Cerebellar nuclear complex (tissue), 1 donor: ENCODE measurements around the gene MNX1.

Source experiments
- DNase-seq, 2 experiments: peaks; one replicate each; lab custom pipeline; 2025; lab: John Stamatoyannopoulos, UW

Gene MNX1

GRCh38 chr7:157032644-157033482 lies 22.4 kb upstream of the MNX1 start:
- DNase-seq, result no peak

- DNase-seq, result no peak
Observed at GRCh38 chr7:157032128-157032527, 21.7 kb upstream of the MNX1 start.

DNA sequence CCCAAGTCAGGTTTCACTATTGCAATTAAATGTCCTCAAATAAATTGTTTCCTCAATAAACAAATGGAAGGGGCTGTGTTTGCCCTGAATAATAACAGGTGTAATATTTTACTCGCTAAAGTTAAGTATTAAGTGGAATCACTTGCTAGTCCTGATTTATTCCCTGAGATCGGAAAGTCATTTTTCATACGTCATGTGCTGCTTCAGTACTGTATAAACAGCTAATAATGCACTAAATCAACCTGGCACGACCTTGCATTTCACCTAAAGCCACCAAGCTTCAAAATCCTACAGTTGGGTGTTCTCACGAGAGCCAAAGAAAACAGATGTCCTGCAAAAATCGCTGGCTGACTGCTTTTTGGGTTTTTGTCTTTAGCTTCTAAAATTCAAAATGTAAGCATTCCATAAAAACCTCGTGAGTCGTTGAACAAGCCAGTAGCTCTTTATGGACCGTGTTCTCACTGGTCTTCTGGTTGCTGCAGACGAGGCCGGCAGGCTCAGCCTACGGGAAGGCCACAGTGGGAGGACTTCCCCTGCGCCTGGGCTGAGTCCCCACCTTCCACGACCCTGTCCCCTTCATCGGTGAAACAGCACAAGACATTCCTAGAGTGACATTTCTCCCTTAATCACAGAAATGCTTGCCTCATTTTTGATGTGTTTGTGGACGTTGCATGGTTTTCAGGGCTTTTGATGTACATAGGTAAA lies 17.9 kb upstream of the MNX1 start:
- no peak for DNase-seq

GRCh38 chr7:157027568-157028198 lies 17.2 kb upstream of the MNX1 start:
- no peak for DNase-seq

GRCh38 chr7:157024716-157025115 lies 14.3 kb upstream of the MNX1 start:
- DNase-seq, result no peak

DNA sequence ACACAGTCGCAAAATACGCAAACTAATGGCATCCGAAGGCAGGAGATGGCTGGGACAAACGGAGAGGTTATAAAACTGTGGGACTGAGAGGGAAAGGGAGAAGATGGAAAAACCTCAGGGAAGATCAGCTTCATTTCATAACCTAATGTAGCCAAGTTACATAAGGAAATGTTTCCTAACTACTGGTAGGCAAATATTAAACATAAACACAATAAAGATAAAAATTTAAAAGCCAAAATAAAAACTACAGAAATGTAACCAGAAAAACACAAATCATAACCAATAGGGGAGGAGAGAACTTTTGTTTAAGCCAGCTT lies 13.1 kb upstream of the MNX1 start:
- no peak for DNase-seq

DNA sequence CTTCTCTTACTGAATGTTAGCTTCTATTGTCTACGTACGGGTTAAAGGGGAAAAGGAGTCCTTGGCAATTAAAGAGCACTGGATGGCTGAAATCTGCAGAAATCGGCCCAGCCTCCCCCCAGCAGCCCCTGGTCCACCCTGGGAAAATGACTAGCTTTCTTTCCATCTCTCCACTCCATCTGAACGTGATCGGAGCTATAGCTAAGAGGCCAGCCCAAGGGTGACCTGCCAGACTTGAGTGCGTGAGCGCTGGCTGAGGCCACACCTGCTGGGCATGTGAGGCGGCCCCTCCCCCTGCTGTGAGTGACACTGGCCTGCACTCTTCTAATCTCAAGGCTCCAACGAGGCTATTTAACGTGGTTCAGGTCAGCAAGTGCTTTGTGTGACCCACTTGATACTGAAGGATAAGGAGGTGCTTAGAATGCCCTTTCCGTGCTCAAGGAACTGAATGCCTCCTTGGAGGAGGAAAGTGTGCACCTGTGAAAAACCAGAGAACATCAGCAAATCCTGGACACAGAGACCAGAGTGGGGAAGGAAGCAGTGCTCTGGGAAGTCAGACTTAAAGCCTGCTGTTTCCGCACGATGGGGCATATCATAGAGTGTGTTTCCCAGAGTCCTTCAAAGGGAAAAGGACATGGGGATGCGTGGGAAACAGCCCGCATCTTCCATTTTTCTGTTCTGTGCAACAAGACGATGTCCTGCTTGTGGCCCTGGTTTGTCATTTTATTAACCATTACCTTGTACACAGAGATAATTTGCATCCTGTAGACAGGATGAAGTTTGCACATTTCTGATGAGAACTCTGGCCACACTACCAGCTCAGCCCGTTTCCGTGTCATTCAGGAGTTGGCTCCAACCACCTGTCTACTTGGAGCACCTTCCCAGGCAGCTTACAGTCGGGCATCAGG lies 12.5 kb upstream of the MNX1 start:
- DNase-seq, result no peak

DNA sequence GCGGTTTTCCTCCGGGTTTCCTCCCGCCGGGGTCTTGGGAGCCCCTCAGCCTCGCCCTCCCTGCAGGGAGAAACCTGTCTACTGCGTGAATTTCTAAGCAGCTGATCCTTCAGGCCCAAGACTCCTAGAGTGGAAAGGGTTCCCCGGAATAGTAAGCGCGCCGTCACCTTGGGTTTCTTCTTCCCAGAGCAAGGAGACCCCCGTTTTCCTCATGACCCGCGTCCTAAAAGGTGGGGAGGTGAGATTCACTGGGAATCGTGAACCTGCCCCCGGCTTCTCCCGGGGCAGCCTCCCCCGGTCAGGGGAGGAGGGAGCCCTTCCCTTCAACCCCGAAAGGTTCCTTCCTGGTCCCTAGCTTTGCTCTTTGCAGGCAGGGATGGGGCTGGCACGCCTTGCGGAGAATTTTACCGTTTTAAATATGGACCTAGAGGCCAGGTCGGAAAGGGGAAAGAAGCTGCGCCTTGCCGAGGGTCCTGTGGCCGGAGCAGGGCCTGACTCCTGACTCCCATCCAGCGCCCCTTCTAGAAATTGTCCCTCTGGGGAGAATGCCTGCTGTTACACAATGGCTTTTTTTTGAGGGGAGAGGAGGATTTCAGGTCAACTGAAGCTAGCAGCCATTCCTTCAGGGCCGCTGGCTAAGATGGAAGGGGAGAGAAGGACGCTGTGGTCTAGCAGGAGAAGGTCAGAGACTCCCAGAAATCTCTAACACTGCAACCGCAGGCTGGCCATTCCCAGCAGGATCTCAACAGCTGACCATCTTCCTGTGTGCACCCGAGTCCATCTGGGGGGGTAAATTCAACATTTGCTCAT lies 11.6 kb upstream of the MNX1 start:
- no peak for DNase-seq

GRCh38 chr7:157021071-157021870 lies 10.8 kb upstream of the MNX1 start:
- DNase-seq, result no peak

DNA sequence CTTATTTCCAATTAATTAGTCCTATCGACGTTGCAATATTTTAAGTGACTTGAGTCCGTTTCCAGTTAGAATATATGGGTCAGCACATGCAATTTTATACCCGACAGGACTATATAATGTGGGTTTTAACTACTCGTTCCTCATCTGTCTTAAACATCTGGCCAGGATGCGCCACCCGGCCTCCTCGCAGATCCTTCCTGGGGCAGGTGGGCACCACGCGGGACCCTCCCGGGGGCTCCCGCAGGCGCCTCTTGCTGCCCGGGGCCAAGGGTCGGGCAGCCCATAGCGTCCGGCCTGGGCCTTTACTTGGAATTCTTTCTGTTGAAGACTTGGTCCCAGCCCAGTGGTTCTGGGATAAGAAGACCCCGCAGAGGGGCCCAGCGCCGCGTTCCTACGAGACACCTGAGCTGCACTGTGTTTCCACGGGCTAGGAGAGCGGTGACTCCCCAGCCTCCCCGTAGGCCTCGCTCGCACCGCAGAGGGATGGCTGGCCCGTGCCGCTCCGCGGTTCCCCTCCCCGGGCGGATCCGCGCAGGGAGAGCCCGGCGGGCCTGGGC lies 10.1 kb upstream of the MNX1 start:
- DNase-seq, result no peak

DNA sequence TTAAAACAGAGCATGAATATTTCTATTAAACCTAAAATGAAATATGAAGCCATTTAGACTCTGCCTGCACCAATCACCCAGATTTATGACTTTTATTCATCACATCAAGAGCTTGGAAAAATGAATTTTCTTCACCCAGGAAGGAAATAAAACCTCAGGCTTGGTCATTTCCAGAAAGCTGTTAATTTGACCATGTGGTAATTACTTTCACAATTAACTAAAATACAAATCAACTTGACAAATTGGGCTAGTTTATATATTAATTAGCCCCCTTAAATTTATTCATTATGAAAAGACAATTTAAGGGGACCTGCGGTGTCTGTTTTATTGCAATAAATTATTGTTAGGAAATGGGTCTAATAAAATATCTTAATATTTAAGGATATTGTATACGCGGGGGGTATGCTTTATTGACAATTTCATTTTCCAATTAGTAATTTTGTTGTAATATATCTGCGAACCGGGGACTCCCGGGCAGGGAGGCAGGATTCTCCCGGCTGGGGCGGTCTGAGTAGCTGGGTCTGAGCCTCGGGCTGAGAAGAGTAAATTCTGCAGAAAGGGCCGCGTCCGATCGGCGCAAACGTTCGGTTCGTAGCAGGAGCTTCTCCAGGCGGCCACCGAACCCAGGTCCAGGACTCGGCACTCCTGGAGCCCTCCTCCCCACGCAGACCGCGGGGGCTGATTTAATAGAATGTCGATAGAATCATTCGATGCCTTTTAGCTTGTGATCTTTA lies 9.4 kb upstream of the MNX1 start:
- DNase-seq, result no peak

DNA sequence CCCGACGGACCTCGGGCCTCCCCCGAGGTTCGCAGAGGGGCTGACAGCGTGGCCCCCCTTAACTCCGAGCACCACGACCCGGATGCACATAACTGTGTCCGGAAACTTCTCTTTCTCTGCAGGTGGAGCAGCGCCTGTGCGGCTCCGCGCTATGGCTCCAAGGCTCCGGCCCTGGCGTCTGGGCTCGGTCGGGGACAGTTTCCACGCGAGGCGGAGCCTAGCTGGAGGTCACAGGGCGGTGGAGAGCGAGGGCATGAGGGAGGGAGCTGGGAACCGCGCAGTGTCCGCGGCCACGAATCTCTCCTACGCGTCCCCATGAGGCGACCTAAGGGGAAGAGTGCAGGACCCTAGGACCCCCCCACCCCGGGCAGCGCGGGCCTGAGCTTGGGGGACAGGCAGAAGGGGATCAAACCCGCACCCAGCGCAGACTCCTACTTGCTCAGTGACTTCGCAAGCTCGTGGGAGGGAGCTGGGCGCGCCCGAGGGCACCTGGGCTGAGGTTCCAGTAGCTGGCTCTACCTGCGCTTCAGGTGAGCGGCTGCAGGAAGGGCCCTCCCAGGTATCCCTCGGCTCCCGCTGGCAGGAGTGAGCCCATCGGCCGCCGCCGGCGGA lies 8.6 kb upstream of the MNX1 start:
- DNase-seq, result no peak

DNA sequence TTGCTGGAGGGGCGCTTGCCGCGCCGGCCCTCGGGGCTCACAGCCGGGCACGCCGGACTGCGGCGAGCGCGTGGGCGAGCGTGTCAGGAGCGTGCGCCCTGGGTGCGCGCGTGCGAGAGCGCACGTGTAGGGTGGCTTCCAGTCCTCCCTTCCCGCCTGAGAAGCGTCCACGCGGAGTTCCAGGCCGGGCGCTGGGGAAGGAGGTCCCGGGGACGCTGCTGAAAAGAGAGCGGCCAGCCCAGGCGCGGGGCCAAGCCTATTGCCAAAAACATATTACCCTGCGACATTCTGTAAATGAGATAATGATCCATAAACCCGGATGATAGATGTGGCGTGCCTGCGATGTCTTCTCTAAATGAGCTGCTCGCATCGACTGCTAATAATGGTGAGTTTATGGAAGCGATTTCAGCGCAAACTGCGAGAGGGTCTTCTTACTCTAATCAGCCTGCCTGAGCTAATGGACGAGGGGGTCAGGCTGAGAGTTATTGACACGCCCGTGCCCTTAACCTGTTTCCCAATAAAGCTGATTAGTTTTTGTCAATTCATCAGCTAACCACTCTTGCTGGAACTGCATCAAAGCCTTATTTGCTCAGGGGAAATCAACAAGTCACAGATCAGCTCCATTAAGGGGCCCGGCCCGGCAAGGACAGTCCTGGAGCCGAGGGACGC lies 8.0 kb upstream of the MNX1 start:
- no peak for DNase-seq

DNA sequence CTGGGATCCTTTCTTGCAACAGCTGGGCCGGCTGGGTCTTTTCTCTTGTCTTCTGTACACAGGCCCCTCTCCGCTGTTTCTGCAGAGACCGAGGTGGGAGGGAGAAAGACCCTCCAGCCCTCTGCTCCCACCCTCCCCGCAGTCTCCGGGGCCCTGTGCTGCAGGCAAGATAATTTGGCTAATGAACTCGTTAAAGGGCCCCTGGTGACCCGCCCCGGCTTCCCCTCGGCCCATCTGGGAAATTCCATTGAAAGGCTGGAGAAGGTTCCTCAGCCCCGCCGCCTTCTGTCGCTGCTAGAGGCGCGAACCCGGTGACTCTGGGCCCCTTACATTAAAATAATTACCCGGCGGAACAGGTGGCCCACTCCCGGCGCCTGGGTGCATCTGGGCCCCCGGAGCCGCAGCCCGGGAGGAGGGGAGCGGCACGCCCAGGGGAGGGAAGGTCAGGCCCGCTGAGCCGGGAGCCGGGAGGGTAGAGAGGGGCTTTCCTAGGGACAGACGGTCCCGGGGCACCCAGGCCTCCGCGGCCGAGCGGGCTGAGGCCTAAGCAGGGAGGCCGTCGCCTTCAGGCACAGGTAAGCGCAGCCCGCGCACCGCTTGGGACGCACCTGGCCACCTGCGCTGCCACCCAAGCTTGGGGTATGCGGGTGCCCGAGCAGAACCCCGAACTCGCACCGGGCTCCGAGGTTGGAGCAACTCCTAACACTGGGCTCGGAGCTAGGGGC lies 7.3 kb upstream of the MNX1 start:
- no peak for DNase-seq

- DNase-seq, result no peak
Observed at GRCh38 chr7:157017149-157017548, 6.7 kb upstream of the MNX1 start.

GRCh38 chr7:157016352-157017041 lies 6.0 kb upstream of the MNX1 start:
- DNase-seq, result no peak

DNA sequence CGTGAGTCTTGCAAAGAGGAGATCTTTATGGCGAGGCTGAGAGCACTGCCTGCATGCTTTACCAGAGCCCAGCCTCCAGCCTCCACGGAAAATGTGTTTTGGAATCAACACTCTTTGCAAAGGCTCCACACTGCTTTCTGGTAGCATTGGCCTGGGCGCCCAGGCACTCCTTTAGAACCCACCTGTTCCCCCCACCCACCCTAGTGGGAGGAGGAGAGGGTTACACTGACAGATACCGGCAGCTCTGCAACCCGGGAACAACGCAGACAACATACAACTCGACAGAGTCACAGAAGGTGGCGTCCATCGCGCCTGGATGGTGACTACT lies 5.5 kb upstream of the MNX1 start:
- DNase-seq, result no peak
